Activated T-helper 1 cell treated with anti-CD3 and anti-CD28 coated beads, Interleukin-12 subunit alpha, Interleukin-12 subunit beta, Interleukin-2, Interleukin-4 antibody, amounts not matched to agents 30 ng/mL and 10 ng/mL and 1 ng/mL, durations not matched to agents 14 hours and 24 hours and 36 hours (primary cell): ENCODE measurements around the gene SEC24B. TPM values are rescaled to one million over a fixed set of nuclear protein-coding genes. Genes with fewer than 3 reads are reported as not detected.
"Not testable (repeated sequence)": the region's sequence is repeated elsewhere in the genome, so short reads cannot be mapped to it uniquely, and the experiment has no call there.

Experiments used
- DNase-seq: peaks from one replicate; pipeline ENCODE4 v3.0.0; 2021; ENCODE audit warnings: low spot score
- H3K27ac Mint-ChIP-seq: one replicate; pipeline ENCODE4 v1.8.0; 2021; ENCODE audit warnings: mild to moderate bottlenecking, mixed read lengths
- H3K27me3 Mint-ChIP-seq: one replicate; pipeline ENCODE4 v1.8.0; 2022; ENCODE audit warnings: mild to moderate bottlenecking, moderate library complexity, mixed read lengths; ENCODE audit not compliant: insufficient read depth
- H3K36me3 Mint-ChIP-seq: one replicate; pipeline ENCODE4 v1.8.0; 2021; ENCODE audit warnings: low read depth, mixed read lengths
- H3K4me1 Mint-ChIP-seq: one replicate; pipeline ENCODE4 v1.8.0; 2021; ENCODE audit warnings: low read depth, mixed read lengths
- H3K4me3 Mint-ChIP-seq: one replicate; pipeline ENCODE4 v1.8.0; 2021; ENCODE audit warnings: mild to moderate bottlenecking, moderate library complexity, mixed read lengths
- H3K9me3 Mint-ChIP-seq: one replicate; pipeline ENCODE4 v1.8.0; 2021; ENCODE audit warnings: mixed read lengths
- intact Hi-C: fragments of 100-400 bp; cut with micrococcal nuclease; formaldehyde crosslinking; loops from one replicate; pipeline ENCODE4 v1.15.1; 2024
- total RNA-seq: library from RNA; stranded (reverse); gene quantifications from 2 replicates; pipeline ENCODE4 v1.2.3, GENCODE V29; 2022

The SEC24B gene
- total RNA-seq, 1 donor from 2014 or later: 32.5 TPM

DNA sequence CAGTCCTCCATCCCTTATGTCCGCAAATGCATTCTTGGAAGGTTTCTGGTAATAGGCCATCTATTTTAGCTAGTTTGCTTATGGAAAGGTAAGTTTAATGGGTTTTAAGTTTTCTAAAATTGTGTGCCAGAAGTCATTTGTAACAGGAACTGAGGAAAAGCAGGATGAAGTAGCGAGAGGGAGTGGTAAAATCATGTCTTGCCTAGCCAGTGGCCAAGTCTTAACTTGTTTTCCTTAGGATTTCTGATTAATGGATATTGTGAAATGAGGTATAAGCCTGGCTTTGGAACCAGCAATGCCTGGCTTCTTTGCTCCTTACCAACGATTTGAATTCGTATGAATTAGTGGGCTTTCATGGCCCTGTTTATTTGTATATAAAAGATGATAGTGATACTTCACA lies 7.3 kb downstream of the SEC24B start:
- DNase-seq: no peak
- Mint-ChIP-seq H3K4me3 (no peak overlapping the region), H3K36me3 (peaks cover 12% of the 10 kb centered on the region), H3K9me3 (no peaks in the 10 kb centered on the region), H3K4me1 (peaks cover 52% of the 10 kb centered on the region), H3K27ac (no peak overlapping the region), H3K27me3 (no peaks in the 10 kb centered on the region)
- intact Hi-C loops: no loop called here

DNA sequence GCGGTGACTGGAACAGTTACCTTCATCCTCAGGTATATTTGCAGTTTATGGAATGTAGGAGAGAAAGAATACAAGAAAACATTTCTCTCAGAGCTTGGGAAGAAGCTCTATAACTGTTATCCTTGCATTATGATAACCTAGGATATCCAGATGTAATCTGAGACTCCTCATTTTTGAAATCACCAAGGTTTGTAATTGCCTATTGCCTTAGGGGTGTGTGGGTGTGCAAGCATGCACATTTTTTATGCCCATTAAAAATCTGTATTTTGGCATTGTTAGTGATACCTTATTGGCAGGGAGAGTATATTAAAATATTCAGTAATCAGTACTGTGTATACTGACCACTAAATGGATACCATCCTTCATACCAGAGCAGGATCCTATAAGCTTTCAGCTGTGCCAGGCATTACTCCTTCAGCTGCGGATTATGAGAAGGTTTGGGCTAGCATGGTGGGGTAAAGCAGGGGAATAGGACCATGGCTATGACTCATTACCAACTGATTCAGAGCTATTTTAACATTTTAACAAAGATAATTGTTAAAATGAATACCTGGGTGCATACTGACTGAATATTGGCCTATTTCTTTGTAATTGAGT lies 8.3 kb downstream of the SEC24B start:
- Mint-ChIP-seq H3K4me1 (peaks cover 52% of the 10 kb centered on the region), H3K9me3 (no peaks in the 10 kb centered on the region), H3K27ac (no peak overlapping the region), H3K4me3 (no peak overlapping the region), H3K36me3 (peaks cover 17% of the 10 kb centered on the region), H3K27me3 (no peaks in the 10 kb centered on the region)
- DNase-seq: no peak
- intact Hi-C loops: no loop called here

DNA sequence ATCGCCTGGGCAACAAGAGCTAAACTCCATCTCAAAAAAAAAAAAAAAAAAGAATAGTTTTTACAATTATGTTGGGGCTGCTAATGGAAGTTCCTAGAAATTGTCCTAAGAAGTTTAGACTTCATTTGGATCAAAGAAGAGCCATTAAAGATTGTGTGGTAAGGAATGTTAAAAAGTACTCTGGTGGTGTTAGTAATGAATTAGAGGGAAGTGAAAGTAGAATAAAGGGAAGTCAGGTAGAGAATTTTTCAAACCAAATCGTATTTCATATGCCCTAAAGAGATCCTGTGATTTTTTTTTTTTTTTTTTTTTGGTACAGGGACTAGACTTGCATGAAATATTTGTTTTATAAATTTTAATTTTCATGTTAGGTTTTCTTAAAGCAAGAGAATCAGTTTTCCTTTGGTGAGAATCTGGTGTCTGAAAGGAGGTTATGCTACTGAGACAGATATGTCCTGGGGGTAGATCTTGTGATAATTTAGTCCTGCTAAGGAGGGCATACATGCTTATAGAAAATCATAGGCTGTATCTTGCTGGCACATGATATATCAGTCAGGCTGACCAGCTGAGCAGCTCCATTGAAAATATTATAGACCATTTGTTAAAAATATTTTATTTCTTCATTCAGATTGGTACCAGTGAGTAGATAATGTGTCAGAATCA lies 10.7 kb downstream of the SEC24B start:
- Mint-ChIP-seq H3K27me3 (no peaks in the 10 kb centered on the region), H3K4me3 (no peak overlapping the region), H3K9me3 (no peaks in the 10 kb centered on the region), H3K36me3 (peaks cover 17% of the 10 kb centered on the region), H3K4me1 (peaks cover 47% of the 10 kb centered on the region), H3K27ac (no peak overlapping the region)
- intact Hi-C loops: no loop called here
- no peak for DNase-seq

GRCh38 chr4:109447278-109447677 lies 13.7 kb downstream of the SEC24B start:
- H3K4me1 Mint-ChIP-seq: peaks cover 38% of the 10 kb centered on the region
- intact Hi-C loops: no loop called here

GRCh38 chr4:109451544-109452273 lies 18.1 kb downstream of the SEC24B start:
- Mint-ChIP-seq H3K9me3 (no peaks in the 10 kb centered on the region), H3K4me3 (no peak overlapping the region), H3K27ac (no peak overlapping the region), H3K27me3 (no peaks in the 10 kb centered on the region), H3K4me1 (peaks cover 17% of the 10 kb centered on the region), H3K36me3 (peaks cover 18% of the 10 kb centered on the region)
- no peak for DNase-seq
- intact Hi-C loops: no loop called here

More at GRCh38 chr4:109447278-109447677, 13.7 kb downstream of the SEC24B start:
- H3K27me3 Mint-ChIP-seq: no peaks in the 10 kb centered on the region
- no peak for DNase-seq
- H3K27ac Mint-ChIP-seq: no peak overlapping the region
- H3K9me3 Mint-ChIP-seq: no peaks in the 10 kb centered on the region
- H3K36me3 Mint-ChIP-seq: peaks cover 22% of the 10 kb centered on the region
- H3K4me3 Mint-ChIP-seq: no peak overlapping the region

DNA sequence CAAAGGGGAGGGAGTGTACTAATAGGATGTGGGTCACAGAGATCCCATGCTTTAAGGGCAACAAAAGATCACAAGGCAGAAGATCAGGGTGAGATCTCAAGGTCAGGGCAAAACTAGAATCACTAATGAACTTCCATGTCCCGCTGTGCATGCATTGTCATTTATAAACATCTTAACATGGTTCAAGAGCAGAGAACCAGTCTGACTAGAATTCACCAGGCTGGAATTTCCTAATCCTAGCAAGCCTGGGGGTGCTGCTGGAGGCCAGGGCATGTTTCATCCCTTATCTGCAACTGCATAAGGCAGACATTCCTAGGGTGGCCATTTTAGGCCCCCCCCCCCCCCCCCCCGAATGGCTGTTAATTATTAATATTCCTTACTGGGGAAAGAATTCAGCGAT lies 19.5 kb downstream of the SEC24B start:
- H3K9me3 Mint-ChIP-seq, H3K4me3 Mint-ChIP-seq, intact Hi-C loops, H3K27ac Mint-ChIP-seq, DNase-seq, H3K27me3 Mint-ChIP-seq, H3K4me1 Mint-ChIP-seq: not testable (repeated sequence)
- peaks cover 18% of the 10 kb centered on the region for H3K36me3 Mint-ChIP-seq

GRCh38 chr4:109462297-109462696 lies 28.7 kb downstream of the SEC24B start:
- Mint-ChIP-seq H3K36me3 (peaks cover 30% of the 10 kb centered on the region), H3K4me3 (no peak overlapping the region), H3K4me1 (peaks cover 14% of the 10 kb centered on the region), H3K27me3 (no peaks in the 10 kb centered on the region), H3K27ac (peak overlapping the region; percentile 29), H3K9me3 (no peaks in the 10 kb centered on the region)
- intact Hi-C loops: no loop called here
- no peak for DNase-seq

DNA sequence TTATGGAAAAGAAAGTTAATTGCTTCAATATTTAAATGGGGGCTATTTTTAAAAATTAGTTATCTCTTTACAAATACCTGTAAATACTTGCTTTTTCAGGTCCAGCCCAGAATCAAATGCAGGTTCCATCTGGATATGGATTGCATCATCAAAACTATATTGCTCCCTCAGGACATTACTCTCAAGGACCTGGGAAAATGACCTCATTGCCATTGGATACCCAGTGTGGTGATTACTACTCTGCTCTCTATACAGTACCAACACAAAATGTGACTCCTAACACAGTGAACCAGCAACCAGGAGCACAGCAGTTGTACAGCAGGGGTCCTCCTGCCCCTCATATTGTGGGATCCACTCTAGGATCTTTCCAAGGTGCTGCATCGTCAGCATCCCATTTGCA lies 29.2 kb downstream of the SEC24B start:
- peak overlapping the region; percentile 29 for H3K27ac Mint-ChIP-seq
- H3K36me3 Mint-ChIP-seq: peaks cover 30% of the 10 kb centered on the region
- H3K27me3 Mint-ChIP-seq: no peaks in the 10 kb centered on the region
- intact Hi-C loops: no loop called here
- H3K9me3 Mint-ChIP-seq: no peaks in the 10 kb centered on the region
- H3K4me3 Mint-ChIP-seq: no peak overlapping the region
- H3K4me1 Mint-ChIP-seq: peaks cover 14% of the 10 kb centered on the region
- no peak for DNase-seq

GRCh38 chr4:109465069-109465468 lies 31.5 kb downstream of the SEC24B start:
- H3K36me3 Mint-ChIP-seq: peaks cover 34% of the 10 kb centered on the region

GRCh38 chr4:109469915-109470314 lies 36.3 kb downstream of the SEC24B start:
- H3K36me3 Mint-ChIP-seq: peaks cover 26% of the 10 kb centered on the region

More at GRCh38 chr4:109465069-109465468, 31.5 kb downstream of the SEC24B start:
- no peak for DNase-seq
- intact Hi-C loops: no loop called here
- no peaks in the 10 kb centered on the region for H3K9me3 Mint-ChIP-seq
- H3K27ac Mint-ChIP-seq: no peak overlapping the region
- H3K4me3 Mint-ChIP-seq: no peak overlapping the region
- H3K4me1 Mint-ChIP-seq: peaks cover 10% of the 10 kb centered on the region
- no peaks in the 10 kb centered on the region for H3K27me3 Mint-ChIP-seq

DNA sequence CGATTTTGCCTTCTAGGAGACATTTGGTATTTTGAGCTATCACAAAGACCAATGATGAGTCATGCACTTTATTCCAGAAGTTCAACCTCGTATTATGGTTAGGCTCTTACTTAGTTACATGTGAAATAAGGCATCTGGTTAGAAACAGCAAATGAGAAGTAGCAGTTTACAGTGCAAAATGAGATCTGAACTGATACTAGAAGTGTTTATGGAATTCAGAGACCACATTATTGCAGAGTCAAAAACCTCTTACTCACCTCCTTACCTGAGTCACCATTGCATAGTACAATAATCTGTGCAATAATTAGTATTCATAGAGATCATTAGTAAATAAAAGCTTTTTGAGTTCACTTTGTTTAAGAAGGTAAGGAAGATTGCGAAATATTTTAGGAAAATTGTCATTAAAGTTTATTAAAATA lies 38.7 kb downstream of the SEC24B start:
- no peaks in the 10 kb centered on the region for H3K9me3 Mint-ChIP-seq
- intact Hi-C loops: no loop called here
- H3K27me3 Mint-ChIP-seq: no peaks in the 10 kb centered on the region
- no peak overlapping the region for H3K4me3 Mint-ChIP-seq
- peaks cover 31% of the 10 kb centered on the region for H3K36me3 Mint-ChIP-seq
- no peak overlapping the region for H3K27ac Mint-ChIP-seq
- no peak for DNase-seq
- H3K4me1 Mint-ChIP-seq: peaks cover 27% of the 10 kb centered on the region

More at GRCh38 chr4:109469915-109470314, 36.3 kb downstream of the SEC24B start:
- DNase-seq: no peak
- Mint-ChIP-seq H3K4me1 (peaks cover 25% of the 10 kb centered on the region), H3K27me3 (no peaks in the 10 kb centered on the region), H3K9me3 (no peaks in the 10 kb centered on the region), H3K4me3 (no peak overlapping the region), H3K27ac (no peak overlapping the region)
- intact Hi-C loops: no loop called here

DNA sequence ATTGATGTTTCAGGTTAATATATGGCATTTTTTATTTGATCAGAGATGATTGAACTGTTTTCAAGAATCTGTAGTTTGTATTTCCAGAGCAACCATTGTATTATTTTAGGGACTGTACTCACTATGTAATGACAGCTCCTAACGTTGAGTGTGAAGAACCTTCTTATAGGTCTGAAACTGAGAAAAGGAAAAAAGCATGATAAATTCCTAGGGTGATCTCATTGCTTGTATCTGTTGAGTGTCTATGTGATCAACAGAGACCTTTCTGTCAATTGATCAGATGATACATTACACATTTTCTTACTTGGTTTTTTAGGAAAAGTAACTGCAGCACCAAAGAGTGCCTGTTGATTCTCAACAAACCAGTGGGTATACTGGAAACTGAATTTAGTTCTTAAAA lies 40.2 kb downstream of the SEC24B start:
- peaks cover 25% of the 10 kb centered on the region for H3K36me3 Mint-ChIP-seq
- peaks cover 27% of the 10 kb centered on the region for H3K4me1 Mint-ChIP-seq
- intact Hi-C loops: loop anchor here (2.0 kb wide), 1 partner anchor 41 kb away; the partner anchor contains the start of gene SEC24B
- no peak overlapping the region for H3K27ac Mint-ChIP-seq
- H3K27me3 Mint-ChIP-seq: no peaks in the 10 kb centered on the region
- H3K4me3 Mint-ChIP-seq: no peak overlapping the region
- H3K9me3 Mint-ChIP-seq: no peaks in the 10 kb centered on the region
- no peak for DNase-seq

DNA sequence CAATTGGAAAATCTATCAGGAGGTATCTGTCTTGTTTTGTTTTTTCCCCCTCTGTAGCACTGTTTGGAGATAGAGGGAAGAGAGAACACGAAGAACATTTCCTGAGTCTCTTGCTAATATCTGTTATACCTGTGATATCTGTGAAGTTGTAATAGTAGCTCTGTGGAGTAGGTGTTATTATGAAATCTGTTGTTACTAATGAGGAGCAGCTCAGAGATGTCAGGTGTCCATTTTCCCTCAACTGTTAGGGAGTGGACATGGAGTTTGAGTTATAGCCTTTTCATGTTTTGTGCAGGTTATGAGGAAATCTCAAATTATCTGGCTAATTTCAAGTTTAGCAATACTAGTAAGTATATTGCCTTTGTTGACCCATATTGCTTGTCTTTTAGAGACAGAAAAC lies 52.4 kb downstream of the SEC24B start:
- peaks cover 7% of the 10 kb centered on the region for H3K4me1 Mint-ChIP-seq
- H3K9me3 Mint-ChIP-seq: no peaks in the 10 kb centered on the region
- no peaks in the 10 kb centered on the region for H3K27me3 Mint-ChIP-seq

More for the DNA sequence above, 52.4 kb downstream of the SEC24B start:
- peaks cover 26% of the 10 kb centered on the region for H3K36me3 Mint-ChIP-seq
- H3K27ac Mint-ChIP-seq: no peak overlapping the region
- no peak for DNase-seq
- H3K4me3 Mint-ChIP-seq: no peak overlapping the region
- intact Hi-C loops: loop anchor here (5.0 kb wide), 1 partner anchor 41 kb away; no protein-coding TSS in a partner anchor
